ENCODE results near the gene SLC25A3.

GRCh38 chr12:98612696-98613334 lies 19.3 kb downstream of the SLC25A3 start:
- TF ChIP-seq CTCF (IDR thresholded peaks at IDR 0.05) (no peak), EZH2phosphoT487 (IDR thresholded peaks at IDR 0.05) (no peak), EZH2 (IDR thresholded peaks at IDR 0.05) (no peak)
